ENCODE results near the gene LIMK2. TPM values are rescaled to one million over a fixed set of nuclear protein-coding genes. Genes with fewer than 3 reads are reported as not detected.
"Not testable (repeated sequence)": the region's sequence is repeated elsewhere in the genome, so short reads cannot be mapped to it uniquely, and the experiment has no call there.

LIMK2 gene
- total RNA-seq, 2 experiments from 2014 or later = 31.8 to 34.4 TPM

DNA sequence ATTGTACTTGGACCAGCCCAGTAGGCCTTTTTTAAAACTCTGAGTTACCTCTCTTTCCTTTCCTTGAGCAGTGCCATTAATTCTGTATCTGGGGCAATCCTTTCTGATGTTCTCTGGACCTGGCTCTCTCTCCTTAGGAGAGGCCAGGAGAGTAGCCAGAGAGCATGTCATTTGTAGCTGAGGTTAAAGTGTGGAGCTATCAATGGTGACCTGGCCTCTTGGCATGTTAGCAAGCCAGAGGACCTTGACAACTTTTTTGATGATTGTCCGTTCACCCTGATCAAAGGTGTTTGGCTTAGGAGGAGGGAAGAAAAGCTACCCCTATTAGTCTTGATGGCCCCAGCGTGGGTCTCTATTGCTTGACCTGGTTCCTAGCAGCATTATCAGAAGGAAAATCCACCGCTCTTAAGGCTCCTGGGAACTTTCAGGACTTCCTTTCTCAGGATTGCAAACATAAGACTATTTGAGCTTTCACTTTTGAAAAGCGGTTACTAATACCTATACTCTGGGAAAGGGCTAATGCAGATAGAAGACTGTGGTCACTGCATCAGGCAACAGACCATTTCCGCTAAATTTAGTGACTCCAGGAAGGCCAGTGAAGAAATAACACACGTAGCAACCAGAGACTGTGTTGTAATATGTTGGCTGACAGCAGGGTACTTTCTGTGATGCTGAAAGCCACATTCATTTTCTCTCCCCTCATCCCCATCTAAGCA, 18.2 kb downstream of the LIMK2 start:
- H3K27ac Mint-ChIP-seq = peak overlapping the region; percentile 34
- intact Hi-C loops (cut with DNase I, micrococcal nuclease) = loop anchor here in 1 of 2 experiments (2.0 kb wide), 1 partner anchor 142 kb away; no protein-coding TSS in a partner anchor

DNA sequence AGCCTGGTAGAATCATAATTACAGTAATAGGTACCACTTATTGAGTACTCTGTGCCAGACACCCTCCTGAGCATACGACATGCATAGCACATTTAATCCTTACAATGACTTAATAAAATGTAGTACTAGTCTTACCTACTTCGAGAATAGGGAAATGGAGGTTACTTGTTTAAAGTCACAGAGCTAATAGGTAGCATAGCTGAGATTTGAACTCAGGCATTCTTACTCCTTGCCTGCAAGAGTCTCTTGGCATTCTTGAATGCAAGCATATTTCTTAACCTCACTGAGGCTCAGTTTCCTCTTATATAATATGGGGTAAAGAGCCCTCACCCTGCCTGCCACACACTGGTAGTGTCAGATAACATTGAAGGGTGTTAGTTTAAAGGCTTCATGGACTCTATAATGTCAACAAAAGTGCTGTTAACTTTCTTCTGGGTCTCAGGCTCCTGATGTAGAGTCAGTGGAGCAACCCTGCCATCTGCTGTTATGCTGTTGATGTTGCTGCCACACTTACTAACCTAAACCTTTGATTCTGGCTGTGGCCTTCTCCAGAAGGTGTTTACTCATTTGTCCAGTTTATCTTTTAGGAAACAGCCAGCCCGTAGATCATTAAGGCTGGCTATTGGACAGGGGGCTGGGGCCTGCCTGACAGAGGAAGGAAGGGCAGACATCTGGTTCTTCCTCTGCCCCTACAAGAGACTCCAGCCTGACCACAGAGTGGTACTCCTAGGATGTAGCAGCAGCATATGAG, 18.9 kb downstream of the LIMK2 start:
- H3K4me3 Mint-ChIP-seq = no peak overlapping the region
- H3K27me3 Mint-ChIP-seq = no peaks in the 10 kb centered on the region
- H3K36me3 Mint-ChIP-seq (ENCODE audit: low read depth) = peaks cover 12% of the 10 kb centered on the region
- ChIA-PET POLR2A (no interaction called here), CTCF (interaction anchor here (0.7 to 2.2 kb wide), 9 partner anchors 19 to 491 kb away, joined by 3 to 7 read pairs (median 4); partner anchors contain the start of genes LIMK2 and SELENOM)
- peaks cover 32% of the 10 kb centered on the region for H3K4me1 Mint-ChIP-seq
- H3K9me3 Mint-ChIP-seq (ENCODE audit: low read depth) = no peaks in the 10 kb centered on the region
- peak; percentile 67 for ATAC-seq
- intact Hi-C loops (cut with DNase I, micrococcal nuclease) = loop anchor here (1.0 to 2.0 kb wide), 3 partner anchors 124 to 142 kb away; partner anchors contain the start of gene SELENOM (in 1 of the 2)
- DNase-seq = peak; percentile 57
- peak overlapping the region; percentile 10 for H3K27ac Mint-ChIP-seq

More for the DNA sequence above, 18.2 kb downstream of the LIMK2 start:
- Mint-ChIP-seq H3K4me3 (no peak overlapping the region), H3K4me1 (peaks cover 32% of the 10 kb centered on the region), H3K9me3 (ENCODE audit: low read depth) (no peaks in the 10 kb centered on the region), H3K36me3 (ENCODE audit: low read depth) (peaks cover 15% of the 10 kb centered on the region), H3K27me3 (no peaks in the 10 kb centered on the region)
- ATAC-seq = peak; percentile 38
- ChIA-PET POLR2A (no interaction called here), CTCF (interaction anchor here (0.6 to 2.2 kb wide), 10 partner anchors 19 to 832 kb away, joined by 3 to 7 read pairs (median 4); partner anchors contain the start of genes LIMK2 and SELENOM)
- DNase-seq = no peak

DNA sequence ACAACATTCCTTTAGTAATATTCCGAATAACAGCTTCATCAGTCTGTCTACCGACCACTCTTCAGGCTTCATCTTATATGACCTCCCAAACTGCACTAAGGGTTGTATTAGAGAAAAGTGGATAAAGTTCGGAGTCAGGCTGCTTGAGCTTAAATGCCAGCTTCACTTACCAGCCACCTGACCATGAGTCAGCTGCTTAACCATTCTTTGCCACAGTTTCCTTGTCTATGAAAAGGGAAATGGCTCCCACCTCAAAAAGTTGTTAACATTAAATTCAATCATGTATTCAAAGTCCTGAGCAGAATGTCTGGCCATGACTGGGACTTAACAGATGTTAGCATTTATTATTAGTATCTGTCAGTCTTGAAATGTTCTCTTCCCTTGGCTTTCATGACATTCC, 20.9 kb downstream of the LIMK2 start:
- H3K4me1 Mint-ChIP-seq = peaks cover 30% of the 10 kb centered on the region
- no peak for DNase-seq
- ChIA-PET POLR2A (no interaction called here), CTCF (interaction anchor here (0.6 to 1.4 kb wide), 6 partner anchors 9 to 354 kb away, joined by 3 to 6 read pairs (median 4); no protein-coding TSS in a partner anchor)
- no peaks in the 10 kb centered on the region for H3K27me3 Mint-ChIP-seq
- H3K36me3 Mint-ChIP-seq (ENCODE audit: low read depth) = peaks cover 9% of the 10 kb centered on the region
- no peak overlapping the region for H3K4me3 Mint-ChIP-seq
- H3K27ac Mint-ChIP-seq = no peak overlapping the region
- no peak for ATAC-seq
- intact Hi-C loops (cut with DNase I, micrococcal nuclease) = no loop called here
- H3K9me3 Mint-ChIP-seq (ENCODE audit: low read depth) = no peaks in the 10 kb centered on the region

DNA sequence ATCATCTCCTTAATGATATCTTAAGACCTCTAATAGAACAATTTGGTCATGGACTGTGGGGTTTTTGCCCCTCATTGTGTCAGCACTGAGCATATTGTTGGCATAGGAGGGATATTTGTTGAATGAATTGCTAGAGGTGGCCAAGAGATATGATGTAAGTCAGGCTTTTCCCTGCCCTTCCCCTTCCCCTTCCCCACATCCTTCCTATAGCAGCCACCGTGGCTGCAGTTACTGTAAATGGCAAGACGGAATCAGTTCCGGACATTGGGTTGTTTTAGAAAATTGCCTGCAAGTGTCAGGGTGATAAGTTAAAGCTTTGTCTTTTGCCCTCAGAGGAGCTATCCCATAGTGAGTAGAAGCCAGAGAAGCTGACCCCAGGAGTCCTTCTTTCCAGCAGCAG, 23.0 kb downstream of the LIMK2 start:
- intact Hi-C loops (cut with DNase I, micrococcal nuclease) = no loop called here
- DNase-seq (no peak), ATAC-seq (no peak)
- POLR2A ChIA-PET = no interaction called here
- Mint-ChIP-seq H3K4me3 (no peak overlapping the region), H3K27me3 (no peaks in the 10 kb centered on the region), H3K4me1 (peaks cover 22% of the 10 kb centered on the region), H3K27ac (no peak overlapping the region), H3K36me3 (ENCODE audit: low read depth) (peaks cover 7% of the 10 kb centered on the region), H3K9me3 (ENCODE audit: low read depth) (no peaks in the 10 kb centered on the region)
- CTCF ChIA-PET = no interaction called here

DNA sequence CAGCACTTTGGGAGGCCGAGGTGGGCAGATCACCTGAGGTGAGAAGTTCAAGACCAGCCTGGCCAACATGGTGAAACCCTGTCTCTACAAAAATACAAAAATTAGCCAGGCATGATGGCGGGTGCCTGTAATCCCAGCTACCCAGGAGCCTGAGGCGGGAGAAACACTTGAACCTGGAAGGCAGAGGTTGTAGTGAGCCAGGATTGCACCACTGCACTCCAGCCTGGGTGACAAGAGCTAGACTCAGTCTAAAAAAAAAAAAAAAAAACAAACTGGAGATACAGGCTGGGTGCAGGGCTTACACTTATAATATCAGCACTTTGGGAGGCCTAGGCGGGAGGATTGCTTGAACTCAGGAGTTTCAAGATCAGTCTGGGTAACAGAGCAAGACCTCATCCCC, 23.9 kb downstream of the LIMK2 start:
- CTCF ChIA-PET; POLR2A ChIA-PET; H3K9me3 Mint-ChIP-seq (ENCODE audit: low read depth); H3K27ac Mint-ChIP-seq; DNase-seq; H3K27me3 Mint-ChIP-seq; H3K36me3 Mint-ChIP-seq (ENCODE audit: low read depth); H3K4me3 Mint-ChIP-seq; ATAC-seq; intact Hi-C loops (cut with DNase I, micrococcal nuclease): not testable (repeated sequence)
- peaks cover 12% of the 10 kb centered on the region for H3K4me1 Mint-ChIP-seq

DNA sequence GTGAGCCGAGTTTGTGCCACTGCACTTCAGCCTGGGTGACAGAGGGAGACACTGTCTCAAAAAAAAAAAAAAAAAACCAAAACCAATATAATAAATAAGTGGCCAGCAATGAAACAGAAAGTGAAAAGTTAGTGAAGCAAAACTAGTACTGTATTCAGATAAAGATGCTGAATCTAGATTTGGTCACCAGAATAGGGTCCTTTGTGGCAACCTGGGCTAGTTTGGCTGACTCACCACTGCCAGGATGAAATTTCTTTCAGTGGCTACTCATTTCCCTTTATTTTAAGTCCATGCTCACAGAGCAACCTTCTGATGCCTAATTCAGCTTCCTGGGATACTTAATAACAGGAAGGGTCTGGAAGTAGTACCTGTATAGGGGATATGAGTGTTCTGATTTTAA, 26.0 kb downstream of the LIMK2 start:
- Mint-ChIP-seq H3K9me3 (ENCODE audit: low read depth) (no peaks in the 10 kb centered on the region), H3K27ac (no peak overlapping the region), H3K4me1 (peaks cover 11% of the 10 kb centered on the region), H3K27me3 (no peaks in the 10 kb centered on the region), H3K4me3 (no peak overlapping the region), H3K36me3 (ENCODE audit: low read depth) (peaks cover 11% of the 10 kb centered on the region)
- POLR2A ChIA-PET = no interaction called here
- peak; percentile 23 for ATAC-seq
- intact Hi-C loops (cut with DNase I, micrococcal nuclease) = no loop called here
- DNase-seq = no peak
- CTCF ChIA-PET = interaction anchor here (1.1 to 1.7 kb wide), 2 partner anchors 9 to 71 kb away, joined by 4 read pairs; no protein-coding TSS in a partner anchor

DNA sequence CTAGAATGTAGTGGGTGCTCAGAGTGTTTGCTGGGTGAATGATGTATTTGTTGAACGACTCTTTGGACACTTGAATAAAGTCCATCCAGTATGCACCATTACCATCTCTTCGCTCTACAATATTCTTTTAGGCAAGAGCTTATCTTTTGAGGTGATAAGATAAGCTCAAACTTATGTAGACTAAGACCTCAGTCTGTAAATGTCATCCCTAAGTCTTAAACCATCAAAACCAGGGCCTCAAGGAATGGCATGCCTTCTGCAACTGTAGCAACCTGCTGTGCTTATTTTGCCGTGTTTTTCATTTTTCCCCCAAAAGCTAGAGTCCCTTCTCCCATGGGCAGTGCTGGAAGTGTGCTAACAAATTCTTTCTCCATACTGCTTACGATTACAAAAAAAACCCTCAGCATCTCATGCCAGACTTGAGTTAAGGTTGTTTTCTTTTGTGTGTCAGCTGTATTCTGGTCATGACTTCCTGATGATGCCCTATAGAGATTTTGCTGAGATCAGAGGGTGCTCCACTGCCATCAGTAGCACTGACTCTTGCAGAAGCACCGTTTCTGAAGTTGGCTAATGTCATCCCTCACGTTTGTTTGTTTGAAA, 27.8 kb downstream of the LIMK2 start:
- Mint-ChIP-seq H3K4me3 (no peak overlapping the region), H3K27me3 (no peaks in the 10 kb centered on the region), H3K4me1 (peaks cover 15% of the 10 kb centered on the region), H3K9me3 (ENCODE audit: low read depth) (no peaks in the 10 kb centered on the region), H3K36me3 (ENCODE audit: low read depth) (peaks cover 4% of the 10 kb centered on the region), H3K27ac (no peak overlapping the region)
- ATAC-seq = no peak
- ChIA-PET CTCF (interaction anchor here (0.6 to 2.1 kb wide), 3 partner anchors 7 to 27 kb away, joined by 3 to 9 read pairs (median 4); no protein-coding TSS in a partner anchor), POLR2A (no interaction called here)
- no peak for DNase-seq
- intact Hi-C loops (cut with DNase I, micrococcal nuclease) = no loop called here

DNA sequence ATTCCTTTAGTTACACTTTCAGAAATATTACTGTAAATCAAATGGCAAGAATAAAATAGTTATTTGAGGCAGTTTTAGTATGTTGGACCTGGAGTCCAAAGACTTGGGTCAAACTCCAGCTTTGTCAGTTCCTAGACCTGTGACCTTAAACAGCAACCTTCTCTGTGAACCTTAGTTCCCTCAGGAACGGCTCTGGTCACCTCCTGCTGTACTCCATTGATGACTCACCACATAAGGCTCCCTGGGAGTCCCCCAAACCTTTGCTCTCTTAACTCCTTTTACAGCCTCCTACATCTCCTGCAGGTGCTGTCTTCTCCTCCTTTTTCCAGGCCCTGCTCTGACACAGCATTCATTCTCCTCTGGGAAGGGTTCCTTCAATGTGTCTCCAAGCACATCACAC, 29.1 kb downstream of the LIMK2 start:
- Mint-ChIP-seq H3K36me3 (ENCODE audit: low read depth) (peaks cover 4% of the 10 kb centered on the region), H3K4me1 (peaks cover 17% of the 10 kb centered on the region), H3K27me3 (no peaks in the 10 kb centered on the region), H3K4me3 (no peak overlapping the region), H3K9me3 (ENCODE audit: low read depth) (no peaks in the 10 kb centered on the region), H3K27ac (no peak overlapping the region)
- ChIA-PET CTCF (interaction anchor here (0.9 kb wide), 1 partner anchor 9 kb away, joined by 3 read pairs; no protein-coding TSS in a partner anchor), POLR2A (no interaction called here)
- no peak for ATAC-seq
- no peak for DNase-seq
- intact Hi-C loops (cut with DNase I, micrococcal nuclease) = no loop called here

DNA sequence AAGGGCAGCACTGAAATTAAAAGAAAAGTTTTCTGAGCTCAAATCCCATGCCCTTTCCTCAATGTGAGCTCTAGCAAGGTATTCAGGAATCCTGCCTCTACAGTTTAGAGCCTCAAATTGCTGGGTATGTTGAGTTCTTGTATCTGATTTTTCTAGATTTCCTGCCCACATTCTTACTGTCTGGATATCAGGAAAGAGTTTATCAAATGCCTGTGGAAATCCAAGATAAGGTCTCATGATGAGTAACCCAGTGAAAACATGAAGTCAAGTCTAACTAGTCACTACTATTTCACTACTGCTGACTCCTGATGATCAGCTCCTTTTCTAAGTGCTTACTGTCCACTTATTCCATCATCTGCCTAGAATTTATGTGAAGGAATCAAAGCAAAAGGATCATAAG, 29.8 kb downstream of the LIMK2 start:
- ATAC-seq = no peak
- DNase-seq = no peak
- intact Hi-C loops (cut with DNase I, micrococcal nuclease) = no loop called here
- ChIA-PET CTCF (no interaction called here), POLR2A (no interaction called here)
- H3K27ac Mint-ChIP-seq = no peak overlapping the region
- no peaks in the 10 kb centered on the region for H3K9me3 Mint-ChIP-seq (ENCODE audit: low read depth)
- H3K4me3 Mint-ChIP-seq = no peak overlapping the region
- peaks cover 20% of the 10 kb centered on the region for H3K4me1 Mint-ChIP-seq
- no peaks in the 10 kb centered on the region for H3K27me3 Mint-ChIP-seq
- H3K36me3 Mint-ChIP-seq (ENCODE audit: low read depth) = peaks cover 4% of the 10 kb centered on the region

DNA sequence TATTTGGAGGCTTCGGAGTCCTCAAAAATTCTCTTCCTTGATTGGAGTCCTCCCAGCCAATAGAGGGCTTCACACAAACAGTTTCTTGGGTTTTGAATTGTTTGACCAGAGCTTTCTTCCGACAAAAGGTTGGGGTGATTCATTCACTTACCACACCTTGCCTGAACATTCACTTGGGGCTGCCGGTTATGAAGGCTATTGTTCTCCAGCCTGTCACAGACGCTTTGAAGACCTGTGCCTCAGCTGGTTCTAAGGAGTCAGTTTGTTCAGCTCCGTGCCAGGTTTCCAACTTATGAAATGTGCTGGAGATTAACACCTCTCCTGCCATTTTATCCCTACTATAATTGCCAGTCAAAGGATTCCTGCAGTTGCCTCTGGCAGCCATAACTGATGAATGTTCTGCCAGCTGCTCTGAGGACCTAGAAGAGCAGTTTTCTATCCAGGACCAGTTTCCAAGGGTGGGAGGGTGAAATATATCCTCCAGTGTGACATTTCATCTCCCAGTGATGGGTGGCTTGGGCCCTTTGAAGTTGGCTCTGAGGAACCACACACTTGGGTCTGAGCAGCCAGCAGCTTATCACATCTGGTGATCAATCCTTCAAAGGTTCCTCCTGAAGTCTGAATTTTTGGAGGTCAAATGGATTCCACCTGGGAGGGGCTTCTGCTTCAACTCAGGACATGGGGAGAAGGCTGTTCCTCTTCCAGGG, 31.4 kb downstream of the LIMK2 start:
- POLR2A ChIA-PET = no interaction called here
- CTCF ChIA-PET = interaction anchor here (0.6 kb wide), 1 partner anchor 73 kb away, joined by 3 read pairs; no protein-coding TSS in a partner anchor
- no peak overlapping the region for H3K27ac Mint-ChIP-seq

More for the DNA sequence above, 31.4 kb downstream of the LIMK2 start:
- H3K4me3 Mint-ChIP-seq = no peak overlapping the region
- intact Hi-C loops (cut with DNase I, micrococcal nuclease) = no loop called here
- DNase-seq = no peak
- peaks cover 4% of the 10 kb centered on the region for H3K36me3 Mint-ChIP-seq (ENCODE audit: low read depth)
- peaks cover 34% of the 10 kb centered on the region for H3K4me1 Mint-ChIP-seq
- no peak for ATAC-seq
- H3K27me3 Mint-ChIP-seq = no peaks in the 10 kb centered on the region
- H3K9me3 Mint-ChIP-seq (ENCODE audit: low read depth) = no peaks in the 10 kb centered on the region

All from activated CD4-positive, alpha-beta T cell treated with anti-CD3 and anti-CD28 coated beads for 36 hours (primary cell).